Measurements from ENCODE around the gene L3HYPDH.

The L3HYPDH gene

DNA sequence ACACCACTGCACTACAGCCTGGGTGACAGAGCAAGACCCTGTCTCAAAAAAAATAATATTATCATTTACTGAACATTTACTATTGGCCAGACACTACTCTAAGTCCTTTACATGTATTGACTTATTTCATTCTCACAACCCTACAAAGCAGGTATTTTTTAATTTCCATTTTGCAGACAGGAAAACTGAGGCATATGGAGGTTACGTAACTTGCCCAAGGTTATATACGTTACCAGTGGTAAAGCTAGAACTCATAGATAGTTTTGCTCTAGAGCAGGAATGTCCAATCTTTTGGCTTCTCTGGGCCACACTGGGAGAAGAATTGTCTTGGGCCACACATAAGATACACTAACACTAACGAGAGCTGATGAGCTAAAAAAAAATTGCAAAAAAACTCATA is 5.7 kb downstream of the L3HYPDH start:
- Histone ChIP-seq H3K4me3 (ENCODE audit: insufficient read length, low read depth) (no peak overlapping the region), H3K4me1 (ENCODE audit: insufficient read depth, insufficient read length) (peaks cover 5% of the 10 kb centered on the region), H3K27me3 (ENCODE audit: insufficient read depth, insufficient read length) (no peaks in the 10 kb centered on the region), H3K9me3 (ENCODE audit: insufficient read depth, low read length) (no peaks in the 10 kb centered on the region), H3K9ac (ENCODE audit: insufficient read length, low read depth) (no peak overlapping the region), H3K36me3 (ENCODE audit: insufficient read depth, insufficient read length, low read length) (peaks cover 74% of the 10 kb centered on the region)
- DNase-seq (ENCODE audit: low read depth, low spot score), result no peak
- TF ChIP-seq YY1 (IDR thresholded peaks at IDR 0.05; ENCODE audit: insufficient read depth, insufficient read length) (no peak), SUZ12 (IDR thresholded peaks at IDR 0.05; ENCODE audit: extremely low read depth, insufficient read depth, insufficient read length) (no peak)

GRCh38 chr14:59475709-59476108 is 8.5 kb downstream of the L3HYPDH start:
- no peak overlapping the region for H3K9ac ChIP-seq (ENCODE audit: insufficient read length, low read depth)
- no peak for TF ChIP-seq ZNF274 (IDR thresholded peaks at IDR 0.05; ENCODE audit: low read depth, low read length)
- TF ChIP-seq YY1 (IDR thresholded peaks at IDR 0.05; ENCODE audit: insufficient read depth, insufficient read length), result no peak
- TF ChIP-seq SUZ12 (IDR thresholded peaks at IDR 0.05; ENCODE audit: extremely low read depth, insufficient read depth, insufficient read length), result no peak
- H3K4me3 ChIP-seq (ENCODE audit: insufficient read length, low read depth), result no peak overlapping the region
- H3K36me3 ChIP-seq (ENCODE audit: insufficient read depth, insufficient read length, low read length), result peaks cover 78% of the 10 kb centered on the region
- H3K4me1 ChIP-seq (ENCODE audit: insufficient read depth, insufficient read length), result peaks cover 2% of the 10 kb centered on the region
- H3K27me3 ChIP-seq (ENCODE audit: insufficient read depth, insufficient read length), result no peaks in the 10 kb centered on the region
- no peak for DNase-seq (ENCODE audit: low read depth, low spot score)
- H3K9me3 ChIP-seq (ENCODE audit: insufficient read depth, low read length), result no peaks in the 10 kb centered on the region

DNA sequence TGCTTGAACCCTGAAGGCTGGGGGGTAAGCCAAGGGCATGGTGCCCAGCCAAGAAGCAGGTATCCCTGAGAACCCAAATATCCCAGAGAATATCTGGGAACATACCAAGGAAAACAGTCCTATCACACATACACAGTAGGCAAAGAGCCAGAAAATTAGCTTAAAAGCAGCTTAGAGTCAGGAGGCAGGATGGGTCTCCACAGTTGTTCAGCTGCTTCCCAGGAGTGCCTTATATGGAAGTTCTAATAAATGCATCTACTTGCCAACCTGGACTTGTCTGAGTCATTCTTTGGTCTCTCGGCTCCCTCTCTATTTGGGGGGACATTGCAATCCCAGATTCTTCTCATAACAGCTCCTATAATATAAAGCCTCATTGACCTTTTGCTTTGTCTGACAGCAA is 10.0 kb downstream of the L3HYPDH start:
- H3K9ac ChIP-seq (ENCODE audit: insufficient read length, low read depth), result no peak overlapping the region
- H3K36me3 ChIP-seq (ENCODE audit: insufficient read depth, insufficient read length, low read length), result peaks cover 73% of the 10 kb centered on the region

DNA sequence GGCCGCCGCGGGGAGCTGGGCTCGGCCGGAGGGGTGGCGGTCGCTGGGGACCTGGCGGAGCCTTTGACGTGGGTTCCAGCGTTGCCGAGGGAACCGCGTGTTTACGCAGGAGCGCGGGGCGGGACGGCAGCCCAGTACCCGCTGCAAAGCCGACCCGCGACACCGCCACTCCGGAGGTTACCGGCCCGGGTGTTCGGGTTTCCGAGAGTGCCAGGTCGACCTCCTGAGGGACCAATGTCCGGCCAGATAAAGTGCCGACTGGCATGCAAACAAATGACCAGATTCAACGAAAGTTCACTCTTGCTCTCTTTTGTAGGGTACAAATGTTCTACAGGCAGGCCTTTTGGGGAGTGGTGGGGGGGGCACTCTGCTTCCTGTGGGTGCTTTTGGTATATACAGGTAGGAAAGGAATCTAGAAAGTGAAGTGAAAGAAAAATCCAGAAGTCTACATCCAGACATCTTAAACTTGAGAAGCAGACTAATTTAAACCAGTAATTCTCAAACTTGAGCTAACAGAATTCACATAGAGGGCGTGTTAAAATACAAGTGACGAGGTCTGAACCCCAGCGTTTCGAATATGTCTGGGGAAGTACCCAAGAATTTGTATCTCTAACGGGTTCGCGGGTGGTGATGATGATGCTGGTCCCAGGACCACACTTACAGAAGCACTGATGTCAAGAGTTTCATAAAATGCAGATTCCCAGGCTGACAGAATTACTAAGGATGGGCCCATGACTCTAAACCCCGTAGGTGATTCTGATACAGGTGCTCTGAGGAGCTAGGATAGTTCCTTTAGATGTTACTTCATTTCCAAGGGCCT is 18.7 kb downstream of the L3HYPDH start, which contains the start of gene GPR135:
Gene GPR135, minus strand, starts transcription at position 65 of the 820 bp plus-strand sequence. CDS start 154 bp downstream, outside the sequence.
- peak within 1 kb of the TSS; percentile 51 for H3K4me3 ChIP-seq (ENCODE audit: insufficient read length, low read depth)
- no peak for DNase-seq (ENCODE audit: low read depth, low spot score)

More for the DNA sequence above, 10.0 kb downstream of the L3HYPDH start:
- no peaks in the 10 kb centered on the region for H3K4me1 ChIP-seq (ENCODE audit: insufficient read depth, insufficient read length)
- H3K9me3 ChIP-seq (ENCODE audit: insufficient read depth, low read length), result no peaks in the 10 kb centered on the region
- no peak for DNase-seq (ENCODE audit: low read depth, low spot score)
- no peak overlapping the region for H3K4me3 ChIP-seq (ENCODE audit: insufficient read length, low read depth)
- TF ChIP-seq YY1 (IDR thresholded peaks at IDR 0.05; ENCODE audit: insufficient read depth, insufficient read length) (no peak), SUZ12 (IDR thresholded peaks at IDR 0.05; ENCODE audit: extremely low read depth, insufficient read depth, insufficient read length) (no peak), ZNF274 (IDR thresholded peaks at IDR 0.05; ENCODE audit: low read depth, low read length) (no peak)
- no peaks in the 10 kb centered on the region for H3K27me3 ChIP-seq (ENCODE audit: insufficient read depth, insufficient read length)

GRCh38 chr14:59464486-59465315 is 19.5 kb downstream of the L3HYPDH start:
- Histone ChIP-seq H3K4me1 (ENCODE audit: insufficient read depth, insufficient read length) (peaks cover 3% of the 10 kb centered on the region), H3K9ac (ENCODE audit: insufficient read length, low read depth) (peak overlapping the region; percentile 80), H3K4me3 (ENCODE audit: insufficient read length, low read depth) (peak overlapping the region; percentile 51), H3K27me3 (ENCODE audit: insufficient read depth, insufficient read length) (peaks cover 13% of the 10 kb centered on the region), H3K36me3 (ENCODE audit: insufficient read depth, insufficient read length, low read length) (peaks cover 22% of the 10 kb centered on the region), H3K9me3 (ENCODE audit: insufficient read depth, low read length) (no peaks in the 10 kb centered on the region)
- DNase-seq (ENCODE audit: low read depth, low spot score), result no peak
- TF ChIP-seq YY1 (IDR thresholded peaks at IDR 0.05; ENCODE audit: insufficient read depth, insufficient read length), result no peak
- no peak for TF ChIP-seq ZNF274 (IDR thresholded peaks at IDR 0.05; ENCODE audit: low read depth, low read length)
- no peak for TF ChIP-seq SUZ12 (IDR thresholded peaks at IDR 0.05; ENCODE audit: extremely low read depth, insufficient read depth, insufficient read length)

More for the DNA sequence above, 18.7 kb downstream of the L3HYPDH start, which contains the start of gene GPR135:
- Histone ChIP-seq H3K9me3 (ENCODE audit: insufficient read depth, low read length) (no peaks in the 10 kb centered on the region), H3K27me3 (ENCODE audit: insufficient read depth, insufficient read length) (peaks cover 13% of the 10 kb centered on the region), H3K9ac (ENCODE audit: insufficient read length, low read depth) (peak within 1 kb of the TSS; percentile 80), H3K4me1 (ENCODE audit: insufficient read depth, insufficient read length) (peaks cover 3% of the 10 kb centered on the region), H3K36me3 (ENCODE audit: insufficient read depth, insufficient read length, low read length) (peaks cover 26% of the 10 kb centered on the region)
- TF ChIP-seq SUZ12 (IDR thresholded peaks at IDR 0.05; ENCODE audit: extremely low read depth, insufficient read depth, insufficient read length) (no peak), YY1 (IDR thresholded peaks at IDR 0.05; ENCODE audit: insufficient read depth, insufficient read length) (no peak), ZNF274 (IDR thresholded peaks at IDR 0.05; ENCODE audit: low read depth, low read length) (no peak)

DNA sequence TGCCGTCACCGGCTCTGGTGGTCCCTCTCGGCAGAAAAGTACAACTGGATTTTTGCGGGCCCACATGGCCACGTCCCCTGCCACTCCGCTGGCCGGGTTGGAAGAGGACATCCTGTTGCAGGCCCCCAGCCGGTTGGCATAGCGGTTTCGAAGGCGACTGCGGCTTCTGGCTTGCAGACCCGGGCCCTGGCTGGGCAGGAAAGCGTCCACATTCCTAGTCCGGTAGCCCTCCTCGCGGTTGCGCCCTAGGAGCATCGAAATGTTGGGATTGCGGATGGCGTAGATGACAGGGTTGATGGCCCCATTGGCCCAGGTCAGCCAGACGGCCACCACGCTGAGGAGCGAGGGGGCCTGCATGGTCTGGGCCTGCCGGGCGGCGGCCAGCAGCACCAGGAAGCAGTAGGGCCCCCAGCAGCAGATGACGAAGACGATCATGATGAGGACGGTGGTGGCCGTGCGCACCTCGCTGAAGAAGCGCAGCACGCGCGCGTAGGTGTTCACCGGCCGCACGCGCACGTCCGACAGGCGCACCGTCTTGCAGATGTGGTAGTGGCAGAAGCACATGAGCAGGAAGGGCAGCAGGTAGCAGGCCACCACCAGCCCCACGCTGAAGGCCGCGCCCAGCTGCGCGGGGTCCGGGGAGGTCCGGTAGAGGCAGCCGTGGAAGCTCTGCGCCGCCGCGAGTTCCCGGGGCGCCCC is 20.3 kb downstream of the L3HYPDH start:
- Histone ChIP-seq H3K9ac (ENCODE audit: insufficient read length, low read depth) (peak overlapping the region; percentile 80), H3K4me1 (ENCODE audit: insufficient read depth, insufficient read length) (peaks cover 3% of the 10 kb centered on the region), H3K4me3 (ENCODE audit: insufficient read length, low read depth) (peak overlapping the region; percentile 51), H3K27me3 (ENCODE audit: insufficient read depth, insufficient read length) (peaks cover 13% of the 10 kb centered on the region), H3K9me3 (ENCODE audit: insufficient read depth, low read length) (no peaks in the 10 kb centered on the region), H3K36me3 (ENCODE audit: insufficient read depth, insufficient read length, low read length) (peaks cover 19% of the 10 kb centered on the region)
- TF ChIP-seq ZNF274 (IDR thresholded peaks at IDR 0.05; ENCODE audit: low read depth, low read length) (no peak), SUZ12 (IDR thresholded peaks at IDR 0.05; ENCODE audit: extremely low read depth, insufficient read depth, insufficient read length) (no peak), YY1 (IDR thresholded peaks at IDR 0.05; ENCODE audit: insufficient read depth, insufficient read length) (no peak)
- no peak for DNase-seq (ENCODE audit: low read depth, low spot score)

Measured in NT2/D1 (cell line).